HG03060 (cell line): ENCODE data around the gene RNF166.

Experiments used
- ATAC-seq: cut with Tn5 transposase; IDR thresholded peaks from one replicate; pipeline ENCODE4 v1.9.1; 2021; ENCODE audit warnings: low read depth, moderate number of reproducible peaks; ENCODE audit not compliant: unreplicated experiment

Gene RNF166

GRCh38 chr16:88694221-88695087 is 11.8 kb downstream of the RNF166 start:
- no peak for ATAC-seq

DNA sequence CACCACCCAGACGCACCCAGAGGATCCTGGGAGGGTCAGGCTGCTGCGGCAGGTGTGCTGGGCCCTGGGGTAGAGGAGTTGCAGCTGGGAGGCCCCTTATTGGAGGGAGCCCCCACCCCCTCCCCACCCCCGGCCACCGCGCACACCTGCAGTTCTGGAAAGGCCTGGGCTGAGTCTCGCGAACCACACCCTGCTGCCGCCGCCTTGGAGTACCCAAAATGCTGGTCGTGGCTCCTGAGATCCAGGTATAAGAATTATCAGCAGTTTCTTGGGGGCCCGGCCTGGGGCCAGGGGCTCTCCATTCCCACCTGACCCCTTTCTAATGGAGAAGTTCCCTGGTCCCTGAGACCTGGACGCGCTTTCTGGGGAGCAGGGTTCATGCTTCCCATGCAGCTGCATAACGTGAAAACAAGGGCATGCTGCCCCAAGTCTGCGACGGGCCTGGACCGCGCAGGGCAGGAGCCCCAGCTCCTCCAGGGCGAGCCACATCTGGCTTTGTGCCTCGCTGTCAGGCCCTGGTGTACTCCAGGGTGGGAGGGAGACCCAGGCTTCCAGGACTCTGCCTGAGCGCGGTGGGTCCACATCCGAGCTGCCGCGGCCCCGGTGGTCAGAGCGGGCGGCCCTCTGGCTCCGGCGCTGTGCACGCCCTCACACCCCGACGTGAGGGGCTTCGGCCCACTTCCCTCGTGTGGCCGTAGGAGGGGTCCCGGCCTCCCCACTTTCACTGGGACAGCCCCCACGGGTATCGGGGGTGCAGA is 12.6 kb downstream of the RNF166 start:
- no peak for ATAC-seq

- ATAC-seq: no peak
Measured at GRCh38 chr16:88692861-88693260, 13.3 kb downstream of the RNF166 start.

- no peak for ATAC-seq
Measured at GRCh38 chr16:88691924-88692560, 14.2 kb downstream of the RNF166 start.

GRCh38 chr16:88691129-88691813 is 14.9 kb downstream of the RNF166 start:
- ATAC-seq: no peak

DNA sequence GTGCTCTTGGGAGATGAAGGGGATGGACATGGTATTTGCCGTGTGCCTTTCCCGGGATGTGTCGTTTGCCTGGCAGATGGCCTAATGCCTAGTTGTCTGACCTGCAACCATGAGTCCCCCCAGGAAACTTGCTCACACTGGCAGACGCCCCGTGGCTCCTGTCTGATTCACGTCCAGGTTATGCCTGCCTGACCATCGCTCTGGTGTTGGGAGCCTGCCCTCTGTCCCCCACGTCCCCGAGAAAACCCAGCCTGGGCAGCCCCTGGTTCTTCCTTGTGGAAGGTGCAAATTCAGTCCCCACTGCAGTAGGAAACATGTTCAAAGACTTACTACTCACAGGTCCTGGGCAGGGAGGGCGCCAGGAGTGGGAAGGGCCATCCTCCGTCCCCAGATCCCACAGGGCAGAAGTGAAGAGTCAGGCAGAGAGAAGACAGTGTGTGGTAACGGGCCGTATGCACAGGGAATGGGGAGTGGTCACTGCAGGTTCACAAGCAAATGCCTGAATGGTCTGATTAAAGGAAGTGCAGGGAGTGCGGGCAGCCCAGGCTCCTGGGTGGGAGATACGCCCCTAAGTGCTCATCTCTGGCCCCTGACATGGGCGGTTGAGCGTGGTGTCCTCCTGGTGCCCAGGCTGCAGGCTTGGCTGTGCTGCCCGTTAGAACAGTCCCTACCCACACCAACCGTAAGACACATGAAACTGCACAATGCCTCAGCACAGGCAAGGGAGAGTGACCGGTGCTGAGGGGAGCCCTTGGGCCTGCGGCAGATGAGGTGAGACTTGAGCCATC is 15.7 kb downstream of the RNF166 start:
- ATAC-seq: no peak

DNA sequence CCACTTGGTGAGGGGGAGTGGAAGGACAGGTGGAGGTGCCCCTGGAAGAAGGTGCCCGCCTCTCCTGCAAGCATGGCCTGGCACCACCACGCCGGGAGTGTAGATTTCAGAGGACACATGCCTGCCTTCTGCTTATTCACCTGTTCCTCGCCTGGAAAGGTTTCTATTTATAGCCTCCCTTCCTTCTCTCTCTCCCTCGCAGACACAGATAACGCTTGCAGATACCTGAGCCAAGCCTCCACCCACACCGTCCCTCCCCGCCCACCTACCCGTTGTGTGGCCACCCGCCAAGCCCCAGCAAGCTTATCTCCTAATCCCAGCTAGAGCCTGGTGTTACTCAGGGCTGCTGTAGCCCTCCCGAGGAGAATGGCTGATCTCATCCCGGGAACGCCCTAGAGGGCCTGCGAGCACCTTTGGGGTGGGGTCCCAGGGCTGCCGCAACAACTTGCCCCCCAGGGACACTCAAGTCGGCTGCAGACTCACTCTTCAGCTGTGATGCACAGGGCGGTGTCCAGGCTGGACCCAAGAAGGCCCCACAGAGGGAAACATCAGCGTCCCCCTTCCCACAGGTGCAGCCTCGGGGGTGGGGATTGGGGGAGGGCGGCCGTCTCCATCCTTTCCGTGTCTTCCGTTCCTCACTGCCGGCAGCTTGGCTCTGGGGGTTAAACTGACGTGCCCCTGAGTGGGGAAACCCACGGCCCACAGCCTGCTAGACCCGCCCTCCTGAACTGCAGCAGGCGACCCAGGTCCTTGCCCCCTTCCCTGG is 18.0 kb downstream of the RNF166 start:
- no peak for ATAC-seq

DNA sequence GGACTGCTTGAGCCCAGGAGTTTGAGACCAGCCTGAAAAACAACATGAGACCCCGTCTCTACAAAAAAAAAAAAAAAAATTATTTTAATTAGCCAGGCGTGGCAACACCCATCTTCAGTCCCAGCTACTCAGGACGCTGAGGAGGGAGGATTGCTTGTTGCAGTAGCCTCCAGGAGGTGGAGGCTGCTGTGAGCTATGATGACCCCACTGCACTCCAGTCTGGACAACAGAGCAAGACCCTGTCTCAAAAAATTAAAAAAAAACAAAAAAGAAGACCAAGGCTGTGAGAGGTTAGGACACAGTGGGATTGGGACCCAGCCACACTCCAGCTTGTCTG is 18.6 kb downstream of the RNF166 start:
- no peak for ATAC-seq

- no peak for ATAC-seq
Measured at GRCh38 chr16:88687254-88687576, 19.0 kb downstream of the RNF166 start.

DNA sequence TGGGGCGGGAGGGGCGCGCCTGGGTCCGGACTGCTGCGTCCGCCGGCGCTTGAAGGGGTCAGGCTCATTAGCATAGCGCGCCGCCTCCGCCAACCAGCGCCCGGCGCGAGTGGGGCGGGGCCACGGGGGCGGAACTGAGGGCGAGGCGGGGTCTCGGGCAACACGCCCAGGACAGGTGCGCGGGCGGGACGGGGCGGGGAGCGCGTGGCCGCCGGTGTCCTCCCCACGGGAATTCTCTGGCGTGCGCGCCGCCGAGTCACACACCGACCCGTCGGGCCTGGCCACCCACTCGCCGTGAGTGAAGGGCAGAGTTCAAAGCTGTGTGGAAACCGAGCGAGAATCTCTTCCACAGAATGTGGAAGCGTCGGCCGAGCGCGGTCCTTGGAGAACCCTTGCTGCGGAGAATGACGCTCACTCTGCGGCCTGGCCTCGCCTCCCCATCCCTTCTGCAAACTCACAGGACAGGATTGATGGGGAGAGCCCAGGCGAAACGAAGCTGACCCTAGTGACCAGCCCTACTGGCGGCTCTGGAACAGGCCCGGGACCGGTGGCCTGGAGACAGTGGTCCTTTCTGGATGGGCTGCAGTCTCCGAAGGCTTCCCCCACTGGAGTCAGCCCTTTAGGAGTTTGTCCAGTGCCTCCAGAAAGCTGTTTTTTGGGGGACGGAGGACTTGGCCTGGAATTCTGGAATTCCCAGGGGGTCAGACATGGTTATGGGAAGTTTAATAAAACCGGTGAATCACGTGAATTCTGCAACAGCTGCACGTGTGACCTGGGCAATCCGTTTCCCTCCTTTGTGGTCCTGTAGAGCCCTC is 19.6 kb downstream of the RNF166 start, which contains the start of gene SNAI3:
Gene SNAI3, minus strand, starts transcription at position 69 of the 815 bp plus-strand sequence. CDS start 101 bp downstream, outside the sequence.
- no peak for ATAC-seq

- no peak for ATAC-seq
Measured at GRCh38 chr16:88686062-88686438, 20.2 kb downstream of the RNF166 start.

- no peak for ATAC-seq
Measured at GRCh38 chr16:88685156-88686061, 20.8 kb downstream of the RNF166 start.

GRCh38 chr16:88684569-88685155 is 21.5 kb downstream of the RNF166 start:
- no peak for ATAC-seq

- peak; percentile 60 for ATAC-seq
Measured at GRCh38 chr16:88681709-88682451, 24.3 kb downstream of the RNF166 start.

DNA sequence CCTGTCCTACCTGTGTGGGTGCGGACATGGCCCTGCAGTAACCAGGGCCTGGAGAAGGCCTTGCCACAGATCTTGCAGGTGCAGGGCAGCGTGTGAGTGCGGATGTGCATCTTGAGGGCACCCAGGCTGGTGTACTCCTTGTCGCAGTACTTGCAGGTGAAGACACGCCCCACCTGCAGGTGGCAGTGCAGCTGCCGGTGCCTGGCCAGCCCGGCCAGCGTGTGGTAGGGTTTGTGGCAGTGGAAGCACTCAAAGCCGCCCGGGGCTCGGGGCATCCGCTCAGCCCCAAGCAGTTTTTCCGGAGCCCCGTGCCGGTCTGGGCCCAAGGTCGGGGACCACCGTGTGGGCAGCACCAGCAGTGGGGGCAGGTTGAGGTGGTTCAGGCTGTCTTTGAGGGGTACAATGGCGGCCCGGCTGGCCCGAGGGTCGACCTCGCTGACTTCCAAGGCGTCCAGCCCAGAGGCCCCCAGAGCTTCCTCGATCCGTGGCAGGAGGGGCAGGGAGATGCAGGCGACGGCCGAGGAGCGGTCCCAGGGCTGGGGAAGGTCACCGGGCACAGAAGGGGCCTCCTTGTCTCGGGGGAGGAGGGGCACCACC is 25.0 kb downstream of the RNF166 start:
- no peak for ATAC-seq

GRCh38 chr16:88680554-88681083 is 25.6 kb downstream of the RNF166 start:
- no peak for ATAC-seq
